Measurements from ENCODE around the gene GSX1. TPM values are rescaled to one million over a fixed set of nuclear protein-coding genes. Genes with fewer than 3 reads are reported as not detected.

The GSX1 gene
- total and polyA plus RNA-seq, 7 experiments from 2014 or later: not detected

DNA sequence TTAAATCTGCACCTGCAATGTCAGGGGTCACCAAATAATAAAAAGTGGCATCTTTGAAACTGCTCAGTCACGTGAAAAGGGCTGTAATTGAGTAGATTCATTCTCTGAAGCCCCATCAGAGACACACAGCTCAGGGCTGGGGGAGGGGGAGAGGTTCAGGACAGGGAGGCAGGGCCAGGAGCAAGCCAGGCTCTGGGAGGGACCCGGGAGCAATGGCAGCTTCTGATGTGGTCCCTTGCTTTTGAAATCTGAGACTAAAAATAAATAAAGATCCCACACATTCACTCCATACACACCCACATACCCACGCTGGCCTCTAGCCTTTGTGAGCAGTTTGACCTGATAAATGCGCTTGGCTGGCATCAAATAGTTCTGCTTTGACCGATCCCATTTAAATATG, 32.8 kb downstream of the GSX1 start:
- Histone ChIP-seq H3K27ac (ENCODE audit: low read depth, low read length) (no peak overlapping the region), H3K9me3 (ENCODE audit: control insufficient read depth in 2 of 3, low read length in 3 of 3) (no peaks in the 10 kb centered on the region), H3K4me3 (ENCODE audit: low read length) (no peak overlapping the region), H3K4me1 (ENCODE audit: control insufficient read depth in 2 of 2, insufficient read depth in 2 of 2, low read length in 2 of 2) (peaks cover 0 to 3% of the 10 kb centered on the region in 2 donors), H3K36me3 (ENCODE audit: control insufficient read depth in 2 of 3, insufficient read depth in 3 of 3, low read length in 3 of 3) (no peaks in the 10 kb centered on the region), H3K27me3 (ENCODE audit: control insufficient read depth in 2 of 2, insufficient read depth in 2 of 2, low read length in 2 of 2) (peaks cover 3 to 5% of the 10 kb centered on the region in 2 donors)
- DNase-seq (no peak), ATAC-seq (no peak)
- intact Hi-C loops (cut with micrococcal nuclease): loop anchor here (5.0 to 10.0 kb wide), 4 partner anchors 53 to 972 kb away; no protein-coding TSS in a partner anchor
- Mint-ChIP-seq H3K4me1 (peaks cover 0 to 12% (median under 1%) of the 10 kb centered on the region in 7 donors), H3K27ac (no peak overlapping the region), H3K27me3 (peaks cover 67 to 88% (median 72%) of the 10 kb centered on the region in 5 donors), H3K4me3 (no peak overlapping the region), H3K36me3 (no peaks in the 10 kb centered on the region), H3K9me3 (no peaks in the 10 kb centered on the region)
- ChIA-PET POLR2A (no interaction called here), CTCF (interaction anchor here (3.7 to 8.7 kb wide), 2 partner anchors 451 to 463 kb away, joined by 32 to 124 read pairs; no protein-coding TSS in a partner anchor)

DNA sequence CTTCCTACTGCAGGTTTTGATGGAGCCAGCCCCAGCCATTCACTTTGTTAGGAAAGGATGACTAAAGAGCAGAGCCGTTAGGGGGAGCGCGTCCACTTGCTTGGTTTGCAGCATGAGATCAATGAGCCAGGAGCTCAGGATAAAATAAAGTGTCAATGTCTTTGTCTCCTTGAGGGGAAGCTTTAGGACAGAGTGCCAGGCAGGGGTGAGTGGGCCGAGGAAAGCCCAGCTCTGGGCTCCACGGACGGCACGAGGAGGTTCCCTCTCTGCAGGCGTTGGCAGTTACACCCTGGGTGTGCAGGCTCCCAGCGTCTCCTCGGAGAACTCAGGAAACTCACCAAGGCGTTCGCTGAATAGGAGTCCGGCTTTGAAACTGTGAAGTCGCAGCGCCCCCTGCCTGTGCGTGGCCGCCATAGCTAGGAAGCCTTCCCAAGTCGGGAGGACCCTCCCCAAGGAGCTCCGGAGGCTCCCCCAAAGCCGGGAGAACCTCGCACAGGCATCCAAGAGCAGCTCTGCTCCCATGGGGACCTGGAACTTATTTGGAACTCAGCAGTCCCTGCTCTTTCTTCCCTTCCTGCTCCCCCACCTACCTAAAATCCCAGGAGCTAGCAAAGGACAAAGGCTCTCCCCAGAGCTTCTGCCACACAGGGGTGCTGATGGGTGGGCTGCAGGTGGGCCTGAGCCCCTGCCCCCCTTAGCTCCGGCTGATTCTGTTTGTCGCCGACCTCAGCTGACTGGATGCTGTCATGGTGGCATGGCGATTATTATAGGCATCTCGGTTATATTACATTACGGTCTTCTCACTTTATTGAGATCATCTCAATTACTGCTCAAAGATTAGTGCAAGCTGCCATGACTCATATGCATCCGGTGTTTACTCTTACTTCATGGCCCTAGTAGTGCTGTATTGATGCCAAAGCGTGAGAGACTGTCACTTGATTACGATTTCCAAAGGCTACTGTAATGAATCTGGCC, 34.4 kb downstream of the GSX1 start:
- no peaks in the 10 kb centered on the region for H3K9me3 Mint-ChIP-seq
- Histone ChIP-seq H3K36me3 (ENCODE audit: control insufficient read depth in 2 of 3, insufficient read depth in 3 of 3, low read length in 3 of 3) (no peaks in the 10 kb centered on the region), H3K27me3 (ENCODE audit: control insufficient read depth in 2 of 2, insufficient read depth in 2 of 2, low read length in 2 of 2) (peaks cover 3 to 12% of the 10 kb centered on the region in 2 donors), H3K4me1 (ENCODE audit: control insufficient read depth in 2 of 2, insufficient read depth in 2 of 2, low read length in 2 of 2) (peaks cover 0 to 3% of the 10 kb centered on the region in 2 donors), H3K4me3 (ENCODE audit: low read length) (no peak overlapping the region), H3K27ac (ENCODE audit: low read depth, low read length) (no peak overlapping the region), H3K9me3 (ENCODE audit: control insufficient read depth in 2 of 3, low read length in 3 of 3) (no peaks in the 10 kb centered on the region)
- POLR2A ChIA-PET: interaction anchor here (0.9 kb wide), 1 partner anchor 204 kb away, joined by 3 read pairs; no protein-coding TSS in a partner anchor
- H3K27me3 Mint-ChIP-seq: peaks cover 73 to 91% (median 75%) of the 10 kb centered on the region in 5 donors
- CTCF ChIA-PET: interaction anchor here (0.6 to 8.7 kb wide), 34 partner anchors 8 to 880 kb away, joined by 3 to 124 read pairs (median 3); partner anchors contain the start of gene GTF3A
- ATAC-seq (peak; percentile 67), DNase-seq (peak; percentile 29 to 70 (median 53))
- peaks cover 0 to 15% (median 3%) of the 10 kb centered on the region in 7 donors for H3K4me1 Mint-ChIP-seq
- intact Hi-C loops (cut with micrococcal nuclease): loop anchor here (1.0 to 10.0 kb wide), 13 partner anchors 54 to 971 kb away; no protein-coding TSS in a partner anchor
- H3K4me3 Mint-ChIP-seq: peak overlapping the region in 3 of 10 donors; percentile 22 to 34 (median 29)
- no peaks in the 10 kb centered on the region for H3K36me3 Mint-ChIP-seq
- no peak overlapping the region for H3K27ac Mint-ChIP-seq

DNA sequence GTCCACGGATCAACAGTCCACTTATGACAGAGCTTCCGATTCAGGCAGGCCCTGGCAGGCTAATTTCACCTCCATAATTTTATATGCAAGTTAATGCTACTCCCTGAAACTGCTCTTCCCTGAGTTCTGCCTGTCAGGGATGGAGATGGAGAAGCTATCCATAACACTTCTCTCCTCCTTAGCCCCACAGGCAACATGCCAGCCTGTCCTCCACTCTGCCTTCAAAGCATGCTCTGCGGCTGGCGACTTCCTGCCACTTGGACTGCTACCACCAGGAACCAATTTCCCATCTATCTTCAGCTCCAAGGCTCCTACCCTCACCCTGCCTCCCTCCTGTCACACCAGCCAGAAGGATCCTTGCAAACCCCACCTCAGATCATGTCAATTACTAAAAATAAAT, 35.4 kb downstream of the GSX1 start:
- CTCF ChIA-PET: interaction anchor here (0.7 to 8.7 kb wide), 10 partner anchors 8 to 842 kb away, joined by 3 to 124 read pairs (median 11); no protein-coding TSS in a partner anchor
- Mint-ChIP-seq H3K36me3 (no peaks in the 10 kb centered on the region), H3K27ac (no peak overlapping the region), H3K4me1 (peaks cover 0 to 15% (median 3%) of the 10 kb centered on the region in 7 donors), H3K27me3 (peaks cover 70 to 82% (median 76%) of the 10 kb centered on the region in 5 donors), H3K9me3 (no peaks in the 10 kb centered on the region), H3K4me3 (no peak overlapping the region)
- Histone ChIP-seq H3K9me3 (ENCODE audit: control insufficient read depth in 2 of 3, low read length in 3 of 3) (no peaks in the 10 kb centered on the region), H3K4me1 (ENCODE audit: control insufficient read depth in 2 of 2, insufficient read depth in 2 of 2, low read length in 2 of 2) (peaks cover 0 to 3% of the 10 kb centered on the region in 2 donors), H3K4me3 (ENCODE audit: low read length) (no peak overlapping the region), H3K36me3 (ENCODE audit: control insufficient read depth in 2 of 3, insufficient read depth in 3 of 3, low read length in 3 of 3) (no peaks in the 10 kb centered on the region), H3K27me3 (ENCODE audit: control insufficient read depth in 2 of 2, insufficient read depth in 2 of 2, low read length in 2 of 2) (peaks cover 3 to 7% of the 10 kb centered on the region in 2 donors), H3K27ac (ENCODE audit: low read depth, low read length) (no peak overlapping the region)
- intact Hi-C loops (cut with micrococcal nuclease): loop anchor here (5.0 to 10.0 kb wide), 4 partner anchors 55 to 970 kb away; no protein-coding TSS in a partner anchor
- ATAC-seq (no peak), DNase-seq (no peak)
- POLR2A ChIA-PET: no interaction called here

DNA sequence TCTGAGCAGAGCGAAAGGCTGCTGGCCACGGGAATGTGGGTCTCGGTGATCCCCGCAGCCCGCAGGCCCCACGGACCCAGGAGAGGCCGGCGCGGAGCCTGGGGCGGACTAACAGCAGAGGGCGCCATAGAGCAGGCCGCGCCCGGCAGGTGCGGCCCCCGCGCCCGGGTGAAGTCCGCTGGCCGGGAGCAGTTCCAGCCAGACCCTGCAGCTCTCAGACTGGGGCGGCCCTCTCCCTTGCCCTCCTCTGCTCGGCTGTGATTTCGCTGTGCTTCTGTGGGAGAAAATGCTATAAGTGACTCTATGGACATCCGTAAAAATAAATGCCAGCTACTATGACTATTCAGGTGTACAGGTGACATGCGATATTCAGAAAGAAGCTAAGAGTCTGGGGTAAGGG, 37.7 kb downstream of the GSX1 start:
- Histone ChIP-seq H3K9me3 (ENCODE audit: control insufficient read depth in 2 of 3, low read length in 3 of 3) (no peaks in the 10 kb centered on the region), H3K27ac (ENCODE audit: low read depth, low read length) (no peak overlapping the region), H3K36me3 (ENCODE audit: control insufficient read depth in 2 of 3, insufficient read depth in 3 of 3, low read length in 3 of 3) (no peaks in the 10 kb centered on the region), H3K4me1 (ENCODE audit: control insufficient read depth in 2 of 2, insufficient read depth in 2 of 2, low read length in 2 of 2) (peaks cover 0 to 3% of the 10 kb centered on the region in 2 donors), H3K4me3 (ENCODE audit: low read length) (peak overlapping the region; percentile 19), H3K27me3 (ENCODE audit: control insufficient read depth in 2 of 2, insufficient read depth in 2 of 2, low read length in 2 of 2) (peaks cover 3 to 7% of the 10 kb centered on the region in 2 donors)
- ATAC-seq: peak; percentile 92
- Mint-ChIP-seq H3K27me3 (peaks cover 63 to 73% (median 67%) of the 10 kb centered on the region in 5 donors), H3K4me3 (peak overlapping the region in 8 of 10 donors; percentile 15 to 71 (median 58)), H3K9me3 (no peaks in the 10 kb centered on the region), H3K4me1 (peaks cover 0 to 15% (median 3%) of the 10 kb centered on the region in 7 donors), H3K27ac (no peak overlapping the region), H3K36me3 (no peaks in the 10 kb centered on the region)
- intact Hi-C loops (cut with micrococcal nuclease): loop anchor here (1.0 to 5.0 kb wide), 3 partner anchors 154 to 456 kb away; no protein-coding TSS in a partner anchor
- ChIA-PET POLR2A (no interaction called here), CTCF (interaction anchor here (0.6 to 8.7 kb wide), 22 partner anchors 9 to 1847 kb away, joined by 3 to 124 read pairs (median 4); partner anchors contain the start of gene LNX2)
- DNase-seq: peak; percentile 15 to 77 (median 56)

DNA sequence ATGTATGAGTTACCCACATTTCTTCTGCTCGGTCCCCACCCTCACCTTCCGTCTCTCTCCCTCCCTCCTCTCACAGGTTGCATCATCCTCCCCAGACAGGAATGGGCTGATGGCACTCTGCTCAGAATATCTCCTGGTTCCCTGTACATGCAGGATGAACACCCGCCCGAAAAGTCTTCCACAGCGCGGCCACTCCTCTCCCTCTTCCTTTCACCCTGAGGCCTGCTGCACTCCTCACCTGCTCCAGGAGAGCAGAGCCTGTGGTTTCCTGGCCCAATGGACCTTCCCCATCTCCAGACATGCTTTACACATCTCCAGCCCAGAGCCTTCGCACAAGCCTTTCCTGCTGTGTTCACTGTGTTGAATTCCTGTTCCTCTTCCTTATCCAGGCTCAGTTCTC, 40.9 kb downstream of the GSX1 start:
- no peak overlapping the region for H3K4me3 Mint-ChIP-seq
- no peak overlapping the region for H3K27ac Mint-ChIP-seq
- no peaks in the 10 kb centered on the region for H3K36me3 ChIP-seq (ENCODE audit: control insufficient read depth in 2 of 3, insufficient read depth in 3 of 3, low read length in 3 of 3)
- H3K27me3 Mint-ChIP-seq: peaks cover 40 to 63% (median 56%) of the 10 kb centered on the region in 5 donors
- ChIA-PET CTCF (no interaction called here), POLR2A (no interaction called here)
- no peaks in the 10 kb centered on the region for H3K36me3 Mint-ChIP-seq
- H3K4me1 ChIP-seq (ENCODE audit: control insufficient read depth in 2 of 2, insufficient read depth in 2 of 2, low read length in 2 of 2): no peaks in the 10 kb centered on the region
- peaks cover 0 to 7% of the 10 kb centered on the region in 2 donors for H3K27me3 ChIP-seq (ENCODE audit: control insufficient read depth in 2 of 2, insufficient read depth in 2 of 2, low read length in 2 of 2)
- H3K4me3 ChIP-seq (ENCODE audit: low read length): no peak overlapping the region
- DNase-seq (no peak), ATAC-seq (no peak)
- peaks cover 0 to 7% (median 0%) of the 10 kb centered on the region in 7 donors for H3K4me1 Mint-ChIP-seq
- intact Hi-C loops (cut with micrococcal nuclease): loop anchor here in 1 of 2 donors (5.0 kb wide), 1 partner anchor 164 kb away; no protein-coding TSS in a partner anchor
- H3K9me3 Mint-ChIP-seq: no peaks in the 10 kb centered on the region
- H3K9me3 ChIP-seq (ENCODE audit: control insufficient read depth in 2 of 3, low read length in 3 of 3): no peaks in the 10 kb centered on the region
- H3K27ac ChIP-seq (ENCODE audit: low read depth, low read length): no peak overlapping the region

DNA sequence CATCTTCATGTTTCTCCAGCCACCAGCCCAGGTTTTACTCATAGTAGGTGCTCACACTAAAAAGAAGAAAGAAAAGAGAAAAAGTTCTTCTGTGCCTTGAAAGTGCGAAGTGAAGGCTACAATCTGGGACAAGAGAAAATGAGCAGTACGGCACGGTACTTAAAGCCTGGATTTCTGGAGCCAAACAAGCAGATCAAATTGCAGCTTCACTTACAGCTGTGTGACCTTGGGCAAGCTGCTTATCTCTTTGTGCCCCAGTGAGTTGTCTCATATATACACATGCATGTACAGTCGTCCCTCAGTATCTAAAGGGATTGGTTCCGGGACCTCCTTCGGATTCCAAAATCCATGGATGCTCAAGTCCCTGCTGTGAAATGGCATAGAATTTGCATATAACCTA, 41.8 kb downstream of the GSX1 start:
- Histone ChIP-seq H3K27me3 (ENCODE audit: control insufficient read depth in 2 of 2, insufficient read depth in 2 of 2, low read length in 2 of 2) (peaks cover 0 to 7% of the 10 kb centered on the region in 2 donors), H3K4me1 (ENCODE audit: control insufficient read depth in 2 of 2, insufficient read depth in 2 of 2, low read length in 2 of 2) (no peaks in the 10 kb centered on the region), H3K9me3 (ENCODE audit: control insufficient read depth in 2 of 3, low read length in 3 of 3) (no peaks in the 10 kb centered on the region), H3K4me3 (ENCODE audit: low read length) (no peak overlapping the region), H3K27ac (ENCODE audit: low read depth, low read length) (no peak overlapping the region), H3K36me3 (ENCODE audit: control insufficient read depth in 2 of 3, insufficient read depth in 3 of 3, low read length in 3 of 3) (no peaks in the 10 kb centered on the region)
- H3K4me1 Mint-ChIP-seq: peaks cover 0 to 7% (median 0%) of the 10 kb centered on the region in 7 donors
- peaks cover 37 to 66% (median 57%) of the 10 kb centered on the region in 5 donors for H3K27me3 Mint-ChIP-seq
- ChIA-PET POLR2A (no interaction called here), CTCF (no interaction called here)
- intact Hi-C loops (cut with micrococcal nuclease): loop anchor here in 1 of 2 donors (5.0 kb wide), 1 partner anchor 163 kb away; no protein-coding TSS in a partner anchor
- no peak for ATAC-seq
- no peak for DNase-seq
- no peak overlapping the region for H3K27ac Mint-ChIP-seq
- no peak overlapping the region for H3K4me3 Mint-ChIP-seq
- H3K36me3 Mint-ChIP-seq: no peaks in the 10 kb centered on the region
- no peaks in the 10 kb centered on the region for H3K9me3 Mint-ChIP-seq
